ENCODE measurements around the gene TTC9. TPM values are rescaled to one million over a fixed set of nuclear protein-coding genes. Genes with fewer than 3 reads are reported as not detected.

The TTC9 gene
- total and polyA plus RNA-seq, 9 of the 15 experiments (the other 6 are each of a cell fraction or from before 2014, with no cell fraction given): 0.07 TPM; not detected in 8

DNA sequence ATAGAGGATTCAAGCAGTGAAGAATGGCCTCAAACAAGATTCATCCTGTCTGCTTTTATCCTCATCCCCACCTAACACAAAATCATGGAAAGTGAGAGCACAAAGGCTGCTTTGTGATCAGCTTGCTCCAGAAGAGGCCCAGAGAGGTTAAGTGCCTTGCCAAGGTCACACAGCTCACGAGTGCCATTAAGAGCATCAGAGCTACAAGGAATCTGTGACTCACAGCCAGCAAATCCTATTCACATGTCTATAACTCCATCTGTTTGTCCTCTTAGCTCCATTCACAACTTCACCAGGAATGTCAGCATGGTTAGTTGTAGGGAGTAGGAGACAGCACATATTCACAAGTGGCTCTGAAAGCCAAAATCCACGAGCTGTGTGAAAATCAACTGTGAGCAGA, 79.8 kb downstream of the TTC9 start:
- no peaks in the 10 kb centered on the region for H3K9me3 ChIP-seq (replicated peaks; ENCODE audit: control insufficient read depth, insufficient read depth, low read depth, low read length)
- FAIRE-seq (no peak), DNase-seq (ENCODE audit: extremely low read depth in 1 of 4, low spot score in 3 of 4) (no peak), ATAC-seq (no peak)
- H3K4me2 ChIP-seq (ENCODE audit: insufficient read depth, low read length): no peak overlapping the region
- TF ChIP-seq RBM25 (IDR thresholded peaks at IDR 0.05; ENCODE audit: low read depth, low read length, severe bottlenecking): peak; percentile 57
- no peak for TF ChIP-seq ZNF785 (CRISPR knock-in tag; IDR thresholded peaks at IDR 0.05)
- no peak for TF ChIP-seq ZNF239 (CRISPR knock-in tag; IDR thresholded peaks at IDR 0.05)
- no peak for TF ChIP-seq NFE2L1 (tag; IDR thresholded peaks at IDR 0.05; ENCODE audit: borderline replicate concordance, low read depth)
- TF ChIP-seq, protein P1, sequence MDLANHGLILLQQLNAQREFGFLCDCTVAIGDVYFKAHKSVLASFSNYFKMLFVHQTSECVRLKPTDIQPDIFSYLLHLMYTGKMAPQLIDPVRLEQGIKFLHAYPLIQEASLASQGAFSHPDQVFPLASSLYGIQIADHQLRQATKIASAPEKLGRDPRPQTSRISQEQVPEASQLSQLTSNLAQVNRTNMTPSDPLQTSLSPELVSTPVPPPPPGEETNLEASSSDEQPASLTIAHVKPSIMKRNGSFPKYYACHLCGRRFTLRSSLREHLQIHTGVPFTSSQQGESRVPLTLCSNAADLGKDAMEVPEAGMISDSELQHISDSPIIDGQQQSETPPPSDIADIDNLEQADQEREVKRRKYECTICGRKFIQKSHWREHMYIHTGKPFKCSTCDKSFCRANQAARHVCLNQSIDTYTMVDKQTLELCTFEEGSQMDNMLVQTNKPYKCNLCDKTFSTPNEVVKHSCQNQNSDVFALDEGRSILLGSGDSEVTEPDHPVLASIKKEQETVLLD (IDR thresholded peaks at IDR 0.05): no peak
- no peak for TF ChIP-seq MAZ (CRISPR knock-in tag; conservative IDR thresholded peaks at IDR 0.05 in 1 of 2, IDR thresholded peaks at IDR 0.05 in 1 of 2)
- peak; percentile 58 for TF ChIP-seq ZFP36 (IDR thresholded peaks at IDR 0.05; ENCODE audit: low read depth, low read length, partially characterized antibody)
- no peaks in the 10 kb centered on the region for H3K36me3 ChIP-seq (ENCODE audit: control insufficient read depth, insufficient read depth, low read length)
- no peak overlapping the region; the same call in 2 of the 3 replicates for H3K27ac ChIP-seq (ENCODE audit: extremely low read depth, low read depth, low read length)
- H3K9ac ChIP-seq (ENCODE audit: insufficient read depth in 1 of 2, low read depth in 2 of 2, low read length in 2 of 2): no peak overlapping the region
- ChIA-PET CTCF (ENCODE audit: low intra/inter-chr PET ratio) (no interaction called here), POLR2A (interaction anchor here (0.5 kb wide), 1 partner anchor 123 kb away, joined by 3 read pairs; no protein-coding TSS in a partner anchor)
- H3K9me1 ChIP-seq (ENCODE audit: control insufficient read depth, insufficient read depth, low read length): no peaks in the 10 kb centered on the region
- H4K20me1 ChIP-seq (replicated peaks; ENCODE audit: control insufficient read depth, insufficient read depth, low read length): no peaks in the 10 kb centered on the region
- BruUV-seq (replicated peaks): no TSS peak
- WGBS (ENCODE audit: insufficient coverage, low coverage, missing lambda C conversion rate): 0% methylated on average over 2 of the region's 2 CpGs
- in situ Hi-C loops (cut with MboI): no loop called here
- H3K79me2 ChIP-seq (ENCODE audit: control insufficient read depth, insufficient read depth, low read length): no peaks in the 10 kb centered on the region
- intact Hi-C loops (cut with micrococcal nuclease): no loop called here
- H2AFZ ChIP-seq (ENCODE audit: low read depth, low read length): no peak overlapping the region
- no peaks in the 10 kb centered on the region for H3K4me1 ChIP-seq (replicated peaks in 1 of 2; ENCODE audit: control insufficient read depth in 2 of 2, insufficient read depth in 2 of 2, low read length in 2 of 2)
- H3K27me3 ChIP-seq (ENCODE audit: control insufficient read depth in 2 of 2, insufficient read depth in 2 of 2, low read length in 2 of 2): peaks cover 0 to 9% of the 10 kb centered on the region in 2 experiments; a peak in 2 of 5 replicates
- no peak overlapping the region for H3K4me3 ChIP-seq
